GM19438 (cell line): ENCODE measurements around the gene FZD1.
"Not testable (repeated sequence)": the region's sequence is repeated elsewhere in the genome, so short reads cannot be mapped to it uniquely, and the experiment has no call there.

Experiments used
- ATAC-seq: cut with Tn5 transposase; IDR thresholded peaks from one replicate; pipeline ENCODE4 v1.9.1; 2021; ENCODE audit warnings: low read depth; ENCODE audit not compliant: unreplicated experiment

FZD1 gene

GRCh38 chr7:91294639-91295220, 30.5 kb downstream of the FZD1 start:
- no peak for ATAC-seq

GRCh38 chr7:91295576-91295975, 31.3 kb downstream of the FZD1 start:
- ATAC-seq = no peak

- no peak for ATAC-seq
These were observed 33.7 kb downstream of the FZD1 start for GRCh38 chr7:91297939-91298338.

- no peak for ATAC-seq
These were observed 35.9 kb downstream of the FZD1 start for GRCh38 chr7:91299952-91300775.

GRCh38 chr7:91302794-91303193, 38.6 kb downstream of the FZD1 start:
- no peak for ATAC-seq

- ATAC-seq = no peak
These were observed 42.0 kb downstream of the FZD1 start for GRCh38 chr7:91306266-91306665.

GRCh38 chr7:91307467-91307866, 43.2 kb downstream of the FZD1 start:
- ATAC-seq = no peak

- not testable (repeated sequence) for ATAC-seq
These were observed 44.0 kb downstream of the FZD1 start for GRCh38 chr7:91308191-91308590.

- no peak for ATAC-seq
These were observed 46.7 kb downstream of the FZD1 start for GRCh38 chr7:91310830-91311460.

GRCh38 chr7:91311839-91312238, 47.6 kb downstream of the FZD1 start:
- ATAC-seq = no peak

GRCh38 chr7:91313113-91313512, 48.9 kb downstream of the FZD1 start:
- no peak for ATAC-seq

- no peak for ATAC-seq
These were observed 50.5 kb downstream of the FZD1 start for GRCh38 chr7:91314591-91315323.

- ATAC-seq = no peak
These were observed 52.2 kb downstream of the FZD1 start for GRCh38 chr7:91316426-91316825.

GRCh38 chr7:91319351-91319750, 55.1 kb downstream of the FZD1 start:
- no peak for ATAC-seq

- ATAC-seq = no peak
These were observed 56.3 kb downstream of the FZD1 start for GRCh38 chr7:91320366-91321078.
